Spleen (tissue), 7 donors: ENCODE data around the gene G6PD.
"Not testable (repeated sequence)": the region's sequence is repeated elsewhere in the genome, so short reads cannot be mapped to it uniquely, and the experiment has no call there.

Source experiments
- POLR2A ChIP-seq, 3 donors: fragments of 450-650 bp; IDR thresholded peaks; one replicate each; pipeline ENCODE4 v1.5.1; 2017; ENCODE audit warnings: antibody characterized with exemption in 3 of 3, mild to moderate bottlenecking in 1 of 3
- POLR2AphosphoS5 ChIP-seq, 3 donors: sonication (generic); formaldehyde crosslinking; IDR thresholded peaks; one replicate each; pipeline ENCODE4 v1.5.1; 2017; ENCODE audit warnings: antibody characterized with exemption in 3 of 3
- TF ChIP-seq, protein P1 (sequence below), 11 experiments: fragments of 200-600 bp in 7 of 11; fragments of 450-650 bp in 4 of 11; sonication (generic) in 4 of 11; IDR thresholded peaks in 8 of 11; conservative IDR thresholded peaks in 3 of 11; 1 replicate in 7 of 11; 2 replicates in 4 of 11; pipeline versions ENCODE4 v1.4.0 to v1.8.0; 2016 to 2021; ENCODE audit warnings: antibody characterized with exemption in 11 of 11, inconsistent platforms in 4 of 11, mild to moderate bottlenecking in 1 of 11
- donor health status: DM: no; HTN: no; CAD: no; lungs with moderate emphysema.
- donor health status: DM: no; HTN: no; CAD: no.
- donor health status: DM: no; HTN: no; CAD: no.

DNA sequence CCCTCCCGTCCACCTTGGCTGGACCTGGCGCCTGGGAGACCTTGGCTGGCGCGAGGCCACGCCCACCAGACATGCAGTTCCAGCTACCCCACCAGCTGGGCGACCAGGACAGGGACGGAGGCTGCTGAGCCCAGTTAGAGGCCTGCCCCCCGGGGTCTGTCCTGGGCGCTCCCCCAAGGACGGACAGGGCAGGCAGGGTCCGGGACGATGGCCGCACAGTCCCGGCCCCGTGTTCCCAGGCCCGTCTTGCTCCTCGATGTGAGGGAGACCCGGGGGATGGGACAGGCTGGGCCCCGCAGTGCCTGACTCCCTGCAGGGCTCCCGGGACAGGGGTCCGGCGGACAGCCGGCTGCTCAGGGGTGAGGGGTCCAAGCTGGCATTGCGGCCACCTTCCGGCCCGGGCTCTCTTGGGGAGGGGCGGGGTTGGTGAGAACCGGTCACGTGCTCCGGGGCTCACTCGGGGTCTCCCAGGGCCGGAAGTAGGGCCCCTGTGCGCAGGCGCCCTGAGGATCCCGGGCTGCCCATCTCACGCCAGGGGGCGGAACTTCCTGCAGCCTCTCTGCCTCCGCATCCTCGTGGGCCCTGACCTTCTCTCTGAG, 38.0 kb upstream of the G6PD start, which contains the start of gene CTAG1A:
- TF ChIP-seq, protein P1, sequence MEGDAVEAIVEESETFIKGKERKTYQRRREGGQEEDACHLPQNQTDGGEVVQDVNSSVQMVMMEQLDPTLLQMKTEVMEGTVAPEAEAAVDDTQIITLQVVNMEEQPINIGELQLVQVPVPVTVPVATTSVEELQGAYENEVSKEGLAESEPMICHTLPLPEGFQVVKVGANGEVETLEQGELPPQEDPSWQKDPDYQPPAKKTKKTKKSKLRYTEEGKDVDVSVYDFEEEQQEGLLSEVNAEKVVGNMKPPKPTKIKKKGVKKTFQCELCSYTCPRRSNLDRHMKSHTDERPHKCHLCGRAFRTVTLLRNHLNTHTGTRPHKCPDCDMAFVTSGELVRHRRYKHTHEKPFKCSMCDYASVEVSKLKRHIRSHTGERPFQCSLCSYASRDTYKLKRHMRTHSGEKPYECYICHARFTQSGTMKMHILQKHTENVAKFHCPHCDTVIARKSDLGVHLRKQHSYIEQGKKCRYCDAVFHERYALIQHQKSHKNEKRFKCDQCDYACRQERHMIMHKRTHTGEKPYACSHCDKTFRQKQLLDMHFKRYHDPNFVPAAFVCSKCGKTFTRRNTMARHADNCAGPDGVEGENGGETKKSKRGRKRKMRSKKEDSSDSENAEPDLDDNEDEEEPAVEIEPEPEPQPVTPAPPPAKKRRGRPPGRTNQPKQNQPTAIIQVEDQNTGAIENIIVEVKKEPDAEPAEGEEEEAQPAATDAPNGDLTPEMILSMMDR (IDR thresholded peaks at IDR 0.05 in 8 of 11, conservative IDR thresholded peaks at IDR 0.05 in 3 of 11), result not testable (repeated sequence)
- TF ChIP-seq POLR2A, POLR2AphosphoS5 (IDR thresholded peaks at IDR 0.05): not testable (repeated sequence)
